ENCODE data around the gene TEX14. TPM values are rescaled to one million over a fixed set of nuclear protein-coding genes. Genes with fewer than 3 reads are reported as not detected.
"Not testable (repeated sequence)": the region's sequence is repeated elsewhere in the genome, so short reads cannot be mapped to it uniquely, and the experiment has no call there.

TEX14 gene
- total and polyA plus RNA-seq, 2 experiments from 2014 or later = 0.15 TPM; not detected in 1

GRCh38 chr17:58688521-58688920 is 3.3 kb downstream of the TEX14 start:
- H3K9ac ChIP-seq = no peak overlapping the region
- in situ Hi-C loops (cut with MboI) = no loop called here

GRCh38 chr17:58686980-58687379 is 4.9 kb downstream of the TEX14 start:
- Histone ChIP-seq H3K36me3 (ENCODE audit: low read depth) (no peaks in the 10 kb centered on the region), H3K79me2 (ENCODE audit: insufficient read depth) (no peaks in the 10 kb centered on the region), H3F3A (ENCODE audit: insufficient read depth) (no peaks in the 10 kb centered on the region), H3K4me2 (ENCODE audit: unreplicated experiment) (no peak overlapping the region), H2AFZ (no peak overlapping the region), H3K9me3 (ENCODE audit: low read depth) (no peaks in the 10 kb centered on the region), H3K27me3 (replicated peaks; ENCODE audit: insufficient read depth) (no peaks in the 10 kb centered on the region), H3K9ac (no peak overlapping the region), H4K20me1 (ENCODE audit: insufficient read depth) (no peaks in the 10 kb centered on the region), H3K9me2 (ENCODE audit: insufficient read depth) (no peaks in the 10 kb centered on the region), H3K4me3 (no peak overlapping the region), H3K4me1 (ENCODE audit: insufficient read depth) (no peaks in the 10 kb centered on the region), H3K27ac (no peak overlapping the region)
- 45 to 55% methylated on average over 4 of the region's 4 CpGs for WGBS, 2 experiments (ENCODE audit: low coverage in 1 of 2, low lambda C conversion rate in 2 of 2, missing lambda C conversion rate in 2 of 2)
- in situ Hi-C loops (cut with MboI) = no loop called here
- DNase-seq = no peak
- TF ChIP-seq EZH2phosphoT487 (IDR thresholded peaks at IDR 0.05; ENCODE audit: insufficient read depth, low read depth) (no peak), EZH2 (IDR thresholded peaks at IDR 0.05; ENCODE audit: insufficient read depth, poor library complexity, severe bottlenecking) (no peak)

More at GRCh38 chr17:58688521-58688920, 3.3 kb downstream of the TEX14 start:
- Histone ChIP-seq H3K4me2 (ENCODE audit: unreplicated experiment) (no peak overlapping the region), H3K79me2 (ENCODE audit: insufficient read depth) (no peaks in the 10 kb centered on the region), H3K4me1 (ENCODE audit: insufficient read depth) (0 out of 2 replicates have a peak, but pooled peaks cover 5% of the 10 kb centered on the region), H3K9me2 (ENCODE audit: insufficient read depth) (no peaks in the 10 kb centered on the region), H3K4me3 (no peak overlapping the region), H4K20me1 (ENCODE audit: insufficient read depth) (no peaks in the 10 kb centered on the region), H3K36me3 (ENCODE audit: low read depth) (no peaks in the 10 kb centered on the region), H3F3A (ENCODE audit: insufficient read depth) (no peaks in the 10 kb centered on the region), H2AFZ (no peak overlapping the region), H3K9me3 (ENCODE audit: low read depth) (no peaks in the 10 kb centered on the region), H3K27ac (no peak overlapping the region), H3K27me3 (replicated peaks; ENCODE audit: insufficient read depth) (no peaks in the 10 kb centered on the region)
- no peak for DNase-seq
- no peak for TF ChIP-seq EZH2 (IDR thresholded peaks at IDR 0.05; ENCODE audit: insufficient read depth, poor library complexity, severe bottlenecking)
- no peak for TF ChIP-seq EZH2phosphoT487 (IDR thresholded peaks at IDR 0.05; ENCODE audit: insufficient read depth, low read depth)
- WGBS, 2 experiments (ENCODE audit: low coverage in 1 of 2, low lambda C conversion rate in 2 of 2, missing lambda C conversion rate in 2 of 2) = 82 to 85% methylated on average over 2 of the region's 2 CpGs

GRCh38 chr17:58684462-58684861 is 7.4 kb downstream of the TEX14 start:
- H3K9ac ChIP-seq; H3K4me1 ChIP-seq (ENCODE audit: insufficient read depth); H3F3A ChIP-seq (ENCODE audit: insufficient read depth); H3K79me2 ChIP-seq (ENCODE audit: insufficient read depth); H3K36me3 ChIP-seq (ENCODE audit: low read depth); H3K27me3 ChIP-seq (replicated peaks; ENCODE audit: insufficient read depth); H3K4me2 ChIP-seq (ENCODE audit: unreplicated experiment); H3K4me3 ChIP-seq; H3K9me2 ChIP-seq (ENCODE audit: insufficient read depth); H2AFZ ChIP-seq; in situ Hi-C loops (cut with MboI); H4K20me1 ChIP-seq (ENCODE audit: insufficient read depth); H3K9me3 ChIP-seq (ENCODE audit: low read depth); DNase-seq; H3K27ac ChIP-seq: not testable (repeated sequence)
- 58 to 62% methylated on average over 6 of the region's 6 CpGs for WGBS, 2 experiments (ENCODE audit: low coverage in 1 of 2, low lambda C conversion rate in 2 of 2, missing lambda C conversion rate in 2 of 2)

GRCh38 chr17:58684003-58684402 is 7.8 kb downstream of the TEX14 start:
- no peaks in the 10 kb centered on the region for H3K9me3 ChIP-seq (ENCODE audit: low read depth)
- H4K20me1 ChIP-seq (ENCODE audit: insufficient read depth) = no peaks in the 10 kb centered on the region
- no peak overlapping the region for H3K27ac ChIP-seq
- H3K4me2 ChIP-seq (ENCODE audit: unreplicated experiment) = no peak overlapping the region
- no peak overlapping the region for H3K9ac ChIP-seq
- no peaks in the 10 kb centered on the region for H3K9me2 ChIP-seq (ENCODE audit: insufficient read depth)
- 71 to 73% methylated on average over 10 of the region's 10 CpGs for WGBS, 2 experiments (ENCODE audit: low coverage in 1 of 2, low lambda C conversion rate in 2 of 2, missing lambda C conversion rate in 2 of 2)
- no peaks in the 10 kb centered on the region for H3K79me2 ChIP-seq (ENCODE audit: insufficient read depth)
- H3K27me3 ChIP-seq (replicated peaks; ENCODE audit: insufficient read depth) = no peaks in the 10 kb centered on the region; the same call in 1 of the 2 replicates
- H2AFZ ChIP-seq = no peak overlapping the region
- TF ChIP-seq EZH2phosphoT487 (IDR thresholded peaks at IDR 0.05; ENCODE audit: insufficient read depth, low read depth) = no peak
- no peak for TF ChIP-seq EZH2 (IDR thresholded peaks at IDR 0.05; ENCODE audit: insufficient read depth, poor library complexity, severe bottlenecking)
- H3K36me3 ChIP-seq (ENCODE audit: low read depth) = no peaks in the 10 kb centered on the region
- H3K4me1 ChIP-seq (ENCODE audit: insufficient read depth) = no peaks in the 10 kb centered on the region
- DNase-seq = no peak
- H3K4me3 ChIP-seq = no peak overlapping the region
- H3F3A ChIP-seq (ENCODE audit: insufficient read depth) = no peaks in the 10 kb centered on the region
- in situ Hi-C loops (cut with MboI) = no loop called here

- WGBS, 2 experiments (ENCODE audit: low coverage in 1 of 2, low lambda C conversion rate in 2 of 2, missing lambda C conversion rate in 2 of 2) = 56 to 63% methylated on average over 6 of the region's 6 CpGs
- no peak overlapping the region for H3K4me3 ChIP-seq
- no peaks in the 10 kb centered on the region for H3K9me3 ChIP-seq (ENCODE audit: low read depth)
- TF ChIP-seq EZH2 (IDR thresholded peaks at IDR 0.05; ENCODE audit: insufficient read depth, poor library complexity, severe bottlenecking) (no peak), EZH2phosphoT487 (IDR thresholded peaks at IDR 0.05; ENCODE audit: insufficient read depth, low read depth) (no peak)
- no peaks in the 10 kb centered on the region for H3F3A ChIP-seq (ENCODE audit: insufficient read depth)
- no peaks in the 10 kb centered on the region for H3K9me2 ChIP-seq (ENCODE audit: insufficient read depth)
- in situ Hi-C loops (cut with MboI) = no loop called here
- H4K20me1 ChIP-seq (ENCODE audit: insufficient read depth) = no peaks in the 10 kb centered on the region
- no peaks in the 10 kb centered on the region for H3K4me1 ChIP-seq (ENCODE audit: insufficient read depth)
- no peak overlapping the region for H3K27ac ChIP-seq
- H3K4me2 ChIP-seq (ENCODE audit: unreplicated experiment) = no peak overlapping the region
- H3K36me3 ChIP-seq (ENCODE audit: low read depth) = no peaks in the 10 kb centered on the region
- DNase-seq = no peak
- no peak overlapping the region for H2AFZ ChIP-seq
- no peaks in the 10 kb centered on the region for H3K79me2 ChIP-seq (ENCODE audit: insufficient read depth)
- H3K27me3 ChIP-seq (replicated peaks; ENCODE audit: insufficient read depth) = no peaks in the 10 kb centered on the region; the same call in 1 of the 2 replicates
- no peak overlapping the region for H3K9ac ChIP-seq
Measured at GRCh38 chr17:58680038-58680369, 11.8 kb downstream of the TEX14 start.

Data from GM23248 (cell line).